Measurements from ENCODE around the gene MME. TPM values are rescaled to one million over a fixed set of nuclear protein-coding genes. Genes with fewer than 3 reads are reported as not detected.

Gene MME
- total RNA-seq, result 10 to 100 TPM in 1 of 2 donors, 1 to 10 TPM in 1; 3.4 to 11.2 TPM

GRCh38 chr3:155079746-155080487 lies at the start of gene MME:
Gene MME, plus strand, starts transcription at chr3:155080319. Its CDS starts 3,849 bp downstream, at chr3:155084168.
- WGBS, 2 donors, result 1% methylated on average over 12 to 49 of the region's 51 CpGs
- no peak for TF ChIP-seq POLR2A (IDR thresholded peaks at IDR 0.05)
- TF ChIP-seq CTCF (IDR thresholded peaks at IDR 0.05), result no peak
- H3K4me3 ChIP-seq, result peak within 1 kb of the TSS in 1 of 2 donors; percentile 30
- intact Hi-C loops (cut with DNase I), result no loop called here
- peaks cover 0 to 10% of the 10 kb centered on the region in 2 donors for H3K27me3 ChIP-seq
- H3K27ac ChIP-seq, result no peak within 1 kb of the TSS
- peak; percentile 35 for ATAC-seq
- H3K9me3 ChIP-seq, result no peaks in the 10 kb centered on the region
- no peaks in the 10 kb centered on the region for H3K36me3 ChIP-seq (replicated peaks in 1 of 2; ENCODE audit: insufficient read depth in 1 of 2, low read depth in 2 of 2)
- DNase-seq, result peak in 3 of 4 donors; percentile 2 to 31 (median 28)
- peaks cover 24% of the 10 kb centered on the region for H3K4me1 ChIP-seq

- Histone ChIP-seq H3K9me3 (no peaks in the 10 kb centered on the region), H3K4me3 (no peak overlapping the region), H3K36me3 (replicated peaks in 1 of 2; ENCODE audit: insufficient read depth in 1 of 2, low read depth in 2 of 2) (no peaks in the 10 kb centered on the region), H3K4me1 (no peaks in the 10 kb centered on the region), H3K27me3 (no peaks in the 10 kb centered on the region), H3K27ac (no peak overlapping the region)
- TF ChIP-seq CTCF (IDR thresholded peaks at IDR 0.05), result no peak
- no peak for TF ChIP-seq POLR2A (IDR thresholded peaks at IDR 0.05)
- intact Hi-C loops (cut with DNase I), result no loop called here
- DNase-seq, result no peak
- no peak for ATAC-seq
Observed at GRCh38 chr3:155031186-155031585, 48.9 kb upstream of the MME start.

- DNase-seq, result no peak
- no peak overlapping the region for H3K4me3 ChIP-seq
- H3K36me3 ChIP-seq (replicated peaks in 1 of 2; ENCODE audit: insufficient read depth in 1 of 2, low read depth in 2 of 2), result no peaks in the 10 kb centered on the region
- no peaks in the 10 kb centered on the region for H3K4me1 ChIP-seq
- intact Hi-C loops (cut with DNase I), result no loop called here
- H3K27ac ChIP-seq, result no peak overlapping the region
- H3K9me3 ChIP-seq, result no peaks in the 10 kb centered on the region
- TF ChIP-seq POLR2A (IDR thresholded peaks at IDR 0.05) (no peak), CTCF (IDR thresholded peaks at IDR 0.05) (no peak)
- H3K27me3 ChIP-seq, result no peaks in the 10 kb centered on the region
- no peak for ATAC-seq
Observed at GRCh38 chr3:155032918-155033317, 47.2 kb upstream of the MME start.

- H3K4me3 ChIP-seq, result no peak overlapping the region
- ATAC-seq (no peak), DNase-seq (no peak)
- no peaks in the 10 kb centered on the region for H3K27me3 ChIP-seq
- intact Hi-C loops (cut with DNase I), result no loop called here
- TF ChIP-seq POLR2A (IDR thresholded peaks at IDR 0.05), result no peak
- no peak for TF ChIP-seq CTCF (IDR thresholded peaks at IDR 0.05)
- H3K4me1 ChIP-seq, result no peaks in the 10 kb centered on the region
- 59 to 60% methylated on average over 4 of the region's 4 CpGs for whole genome bisulfite sequencing, 2 donors
- no peaks in the 10 kb centered on the region for H3K9me3 ChIP-seq
- H3K36me3 ChIP-seq (replicated peaks in 1 of 2; ENCODE audit: insufficient read depth in 1 of 2, low read depth in 2 of 2), result no peaks in the 10 kb centered on the region
- no peak overlapping the region for H3K27ac ChIP-seq
Observed at GRCh38 chr3:155034786-155035185, 45.3 kb upstream of the MME start.

- intact Hi-C loops (cut with DNase I), result no loop called here
- Histone ChIP-seq H3K4me1 (no peaks in the 10 kb centered on the region), H3K9me3 (no peaks in the 10 kb centered on the region), H3K27me3 (no peaks in the 10 kb centered on the region), H3K27ac (no peak overlapping the region), H3K36me3 (replicated peaks in 1 of 2; ENCODE audit: insufficient read depth in 1 of 2, low read depth in 2 of 2) (no peaks in the 10 kb centered on the region), H3K4me3 (no peak overlapping the region)
- ATAC-seq (no peak), DNase-seq (no peak)
- TF ChIP-seq CTCF (IDR thresholded peaks at IDR 0.05) (no peak), POLR2A (IDR thresholded peaks at IDR 0.05) (no peak)
- 67 to 69% methylated on average over 2 of the region's 2 CpGs for WGBS, 2 donors
Observed at GRCh38 chr3:155035553-155035952, 44.6 kb upstream of the MME start.

Data from body of pancreas (tissue), 4 donors.